ENCODE measurements around the gene TESMIN. TPM values are rescaled to one million over a fixed set of nuclear protein-coding genes. Genes with fewer than 3 reads are reported as not detected.

The TESMIN gene
- total RNA-seq, 1 experiment from 2014 or later, result 24.8 TPM

- H3K9ac ChIP-seq (ENCODE audit: low read length), result no peak overlapping the region
- H3K27ac ChIP-seq (ENCODE audit: low read depth, low read length), result no peak overlapping the region
- DNase-seq (ENCODE audit: low read depth, low spot score) (no peak), ATAC-seq (no peak)
- POLR2A ChIA-PET, result no interaction called here
- no peaks in the 10 kb centered on the region for H3K4me1 ChIP-seq (ENCODE audit: control insufficient read depth in 1 of 2, insufficient read depth in 2 of 2, low read length in 2 of 2)
- no peaks in the 10 kb centered on the region for H3K79me2 ChIP-seq (ENCODE audit: insufficient read depth, low read length)
- no peaks in the 10 kb centered on the region for H4K20me1 ChIP-seq (ENCODE audit: insufficient read depth)
- H2AFZ ChIP-seq (ENCODE audit: low read depth, low read length, poor library complexity, severe bottlenecking), result no peak overlapping the region
- no peaks in the 10 kb centered on the region; a peak in 1 of 4 replicates for H3K9me3 ChIP-seq (ENCODE audit: control insufficient read depth in 1 of 2, insufficient read depth in 1 of 2, low read depth in 1 of 2, low read length in 2 of 2)
- TF ChIP-seq ATF3 (IDR thresholded peaks at IDR 0.05) (no peak), JUND (IDR thresholded peaks at IDR 0.05) (no peak), FOSL1 (IDR thresholded peaks at IDR 0.05; ENCODE audit: low read depth) (no peak), EZH2 (IDR thresholded peaks at IDR 0.05) (no peak), YY1 (IDR thresholded peaks at IDR 0.05; ENCODE audit: extremely low read depth, insufficient replicate concordance, low read depth, low read length) (no peak), POLR2A (IDR thresholded peaks at IDR 0.05; ENCODE audit: borderline replicate concordance, extremely low read depth, insufficient read depth, insufficient read length) (no peak), SRF (IDR thresholded peaks at IDR 0.05; ENCODE audit: low read depth) (no peak), POLR2AphosphoS5 (IDR thresholded peaks at IDR 0.05; ENCODE audit: low read depth, low read length) (no peak), ZFX (IDR thresholded peaks at IDR 0.05) (no peak), CTCF (IDR thresholded peaks at IDR 0.05 in 2 of 3, conservative IDR thresholded peaks at IDR 0.05 in 1 of 3; ENCODE audit: borderline replicate concordance in 1 of 3, insufficient read depth in 1 of 3, low read depth in 2 of 3, low read length in 2 of 3) (no peak), ELF1 (IDR thresholded peaks at IDR 0.05; ENCODE audit: borderline replicate concordance, low read depth) (no peak), TCF7L2 (IDR thresholded peaks at IDR 0.05; ENCODE audit: borderline replicate concordance, extremely low read depth, insufficient read depth, insufficient read length) (no peak)
- TF ChIP-seq, protein P1, sequence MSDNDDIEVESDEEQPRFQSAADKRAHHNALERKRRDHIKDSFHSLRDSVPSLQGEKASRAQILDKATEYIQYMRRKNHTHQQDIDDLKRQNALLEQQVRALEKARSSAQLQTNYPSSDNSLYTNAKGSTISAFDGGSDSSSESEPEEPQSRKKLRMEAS (IDR thresholded peaks at IDR 0.05), result no peak
- no peak overlapping the region for H3K4me2 ChIP-seq (ENCODE audit: low read length)
- intact Hi-C loops (cut with micrococcal nuclease), result no loop called here
- no peak overlapping the region for H3K4me3 ChIP-seq (replicated peaks in 1 of 2; ENCODE audit: low read depth in 1 of 2, low read length in 2 of 2)
- no TSS peak for BruUV-seq (replicated peaks)
- H3K36me3 ChIP-seq (ENCODE audit: control insufficient read depth in 1 of 2, insufficient read depth in 2 of 2, low read length in 2 of 2), result peaks cover 0 to 15% of the 10 kb centered on the region in 2 experiments; a peak in 1 of 4 replicates
- H3K9me2 ChIP-seq (ENCODE audit: insufficient read depth), result no peaks in the 10 kb centered on the region
- H3K27me3 ChIP-seq (ENCODE audit: insufficient read depth, low read length), result no peaks in the 10 kb centered on the region
- CTCF ChIA-PET, result no interaction called here
- RAD21 ChIA-PET (ENCODE audit: low non-redundant PET in 1 of 2, low total read pairs in 2 of 2, uncharacterized antibody in 2 of 2, unreplicated experiment in 2 of 2), result no interaction called here
Observed at GRCh38 chr11:68692115-68692514, 59.2 kb downstream of the TESMIN start.
